GM12878 (cell line): Measurements from ENCODE around the gene RNF112.

Experiments used
- CTCF ChIP-seq, 3 experiments: IDR thresholded peaks in 2 of 3; conservative IDR thresholded peaks in 1 of 3; 2 replicates each; pipeline ENCODE4 v1.5.1; 2011; ENCODE audit warnings: low read depth in 3 of 3, low read length in 3 of 3, mild to moderate bottlenecking in 3 of 3, control low read depth in 2 of 3, moderate library complexity in 2 of 3, inconsistent platforms in 1 of 3, mixed read lengths in 1 of 3; ENCODE audit not compliant: control insufficient read depth in 2 of 3, insufficient read depth in 1 of 3; ENCODE audit errors: extremely low read depth in 1 of 3
- EZH2 ChIP-seq: IDR thresholded peaks from 2 replicates; pipeline ENCODE4 v1.6.1; 2012; ENCODE audit warnings: low read depth, mild to moderate bottlenecking, control low read depth, inconsistent platforms, low read length, borderline replicate concordance; ENCODE audit not compliant: control insufficient read depth
- HDAC6 ChIP-seq: fragments of 200-600 bp; sonication (generic); IDR thresholded peaks from one replicate; pipeline ENCODE4 v1.8.0; 2017; ENCODE audit warnings: antibody characterized with exemption; ENCODE audit not compliant: unreplicated experiment
- NFYA ChIP-seq: IDR thresholded peaks from 2 replicates; pipeline ENCODE4 v1.6.1; 2011; ENCODE audit warnings: low read depth, mild to moderate bottlenecking, low read length, improper control_type of control experiment, borderline replicate concordance
- POLR2A ChIP-seq: IDR thresholded peaks from 2 replicates; pipeline ENCODE4 v1.6.1; 2011; ENCODE audit warnings: low read depth, mild to moderate bottlenecking, low read length
- RFX5 ChIP-seq: IDR thresholded peaks from 2 replicates; pipeline ENCODE4 v1.6.1; 2011; ENCODE audit warnings: low read depth, low read length, improper control_type of control experiment
- SP1 ChIP-seq: IDR thresholded peaks from one replicate; pipeline ENCODE4 v1.6.1; 2011; ENCODE audit warnings: low read depth, low read length

- no peak for TF ChIP-seq HDAC6
- TF ChIP-seq RFX5 = no peak
- peak; percentile 44 to 61 (median 57); a peak in 4 of 6 replicates for TF ChIP-seq CTCF (IDR thresholded peaks at IDR 0.05 in 2 of 3, conservative IDR thresholded peaks at IDR 0.05 in 1 of 3; ENCODE audit: control insufficient read depth in 2 of 3, extremely low read depth in 1 of 3, insufficient read depth in 1 of 3, low read depth in 3 of 3, low read length in 3 of 3)
- no peak for TF ChIP-seq SP1
- no peak for TF ChIP-seq EZH2
- no peak for TF ChIP-seq POLR2A
- TF ChIP-seq NFYA = no peak
These were observed 13.4 kb upstream of the RNF112 start for GRCh38 chr17:19397556-19398041.
